H1 (cell line): ENCODE results near the gene ZXDB. TPM values are rescaled to one million over a fixed set of nuclear protein-coding genes. Genes with fewer than 3 reads are reported as not detected.
A peak's percentile ranks its signal among the peaks of the same experiment; 100 is the strongest.
"Not testable (repeated sequence)": the region's sequence is repeated elsewhere in the genome, so short reads cannot be mapped to it uniquely, and the experiment has no call there.

ENCODE experiments used
- CTCF ChIA-PET: fragments of 300-600 bp; sonication (Branson Sonifier 250); formaldehyde crosslinking; loops from one replicate; lab custom pipeline; 2021; ENCODE audit not compliant: partially characterized antibody; lab: Charles Lee
- POLR2A ChIA-PET: fragments of 300-600 bp; sonication (Branson Sonifier 250); formaldehyde crosslinking; loops from one replicate; lab custom pipeline; 2021; ENCODE audit warnings: inconsistent platforms; ENCODE audit not compliant: partially characterized antibody; lab: Charles Lee
- DNase-seq, 2 experiments: peaks; one replicate each; pipeline versions ENCODE4 v3.0.0 to v3.0.0-alpha.2; 2010 to 2022; ENCODE audit warnings: low spot score in 2 of 2, low read depth in 1 of 2, mixed read lengths in 1 of 2
- FAIRE-seq: peaks from 2 replicates; lab custom pipeline; 2011; peaks lifted over from hg19 to GRCh38; lab: Jason Lieb, UNC
- H2AFZ ChIP-seq: 2 replicates; pipeline ENCODE4 v1.8.1; 2012; ENCODE audit warnings: low read length, inconsistent platforms
- H2AK5ac ChIP-seq: 2 replicates; pipeline ENCODE4 v1.6.1; 2013; ENCODE audit warnings: low read depth, low read length
- H2BK120ac ChIP-seq: replicated peaks from 2 replicates; pipeline ENCODE3; 2013; ENCODE audit warnings: low read depth, low read length, inconsistent platforms
- H2BK12ac ChIP-seq: 2 replicates; pipeline ENCODE4 v1.6.1; 2013; ENCODE audit warnings: low read depth, low read length
- H2BK15ac ChIP-seq: 2 replicates; pipeline ENCODE4 v1.6.1; 2013; ENCODE audit warnings: low read length
- H2BK20ac ChIP-seq: 2 replicates; pipeline ENCODE4 v1.6.1; 2013; ENCODE audit warnings: low read length
- H2BK5ac ChIP-seq: 2 replicates; pipeline ENCODE4 v1.6.1; 2013; ENCODE audit warnings: low read depth, low read length
- H3K14ac ChIP-seq: 2 replicates; pipeline ENCODE4 v1.6.1; 2013; ENCODE audit warnings: inconsistent platforms; ENCODE audit not compliant: insufficient read length
- H3K18ac ChIP-seq: 2 replicates; pipeline ENCODE4 v1.6.1; 2013; ENCODE audit warnings: low read length; ENCODE audit errors: extremely low read depth
- H3K23ac ChIP-seq: 2 replicates; pipeline ENCODE4 v1.6.1; 2013; ENCODE audit warnings: inconsistent platforms; ENCODE audit not compliant: insufficient read length
- H3K23me2 ChIP-seq: 2 replicates; pipeline ENCODE4 v1.6.1; 2013; ENCODE audit warnings: low read depth, low read length
- H3K27ac ChIP-seq: 2 replicates; pipeline ENCODE4 v1.6.1; 2011; ENCODE audit warnings: low read depth, low read length, inconsistent platforms
- H3K27me3 ChIP-seq, 4 experiments: replicated peaks in 1 of 4; 1 replicate in 1 of 4; 2 replicates in 3 of 4; pipeline versions ENCODE4 v1.6.1 to v1.8.1; 2011 to 2013; ENCODE audit warnings: low read length in 3 of 4, mild to moderate bottlenecking in 3 of 4, inconsistent platforms in 2 of 4, mixed read lengths in 2 of 4, moderate library complexity in 1 of 4; ENCODE audit not compliant: control insufficient read depth in 3 of 4, insufficient read depth in 3 of 4; ENCODE audit errors: extremely low read depth in 1 of 4
- H3K36me3 ChIP-seq, 4 experiments: 2 replicates each; pipeline versions ENCODE4 v1.6.1 to v1.8.1; 2011 to 2013; ENCODE audit warnings: mild to moderate bottlenecking in 4 of 4, low read length in 3 of 4, moderate library complexity in 2 of 4, control low read depth in 1 of 4, inconsistent platforms in 1 of 4; ENCODE audit not compliant: insufficient read depth in 4 of 4, control insufficient read depth in 2 of 4
- H3K4ac ChIP-seq: replicated peaks from 2 replicates; pipeline ENCODE3; 2013; ENCODE audit warnings: low read length, low read depth, mixed read lengths, inconsistent platforms; ENCODE audit not compliant: insufficient read length
- H3K4me1 ChIP-seq, 4 experiments: replicated peaks in 1 of 4; 1 replicate in 1 of 4; 2 replicates in 3 of 4; pipeline versions ENCODE4 v1.6.1 to v1.8.1; 2011 to 2013; ENCODE audit warnings: low read length in 3 of 4, inconsistent platforms in 2 of 4, mixed read lengths in 1 of 4; ENCODE audit not compliant: insufficient read depth in 4 of 4, control insufficient read depth in 3 of 4
- H3K4me2 ChIP-seq, 2 experiments: 2 replicates each; pipeline versions ENCODE4 v1.6.1 to v1.8.1; 2011 to 2013; ENCODE audit warnings: low read depth in 2 of 2, low read length in 2 of 2, control low read depth in 1 of 2, inconsistent platforms in 1 of 2, mild to moderate bottlenecking in 1 of 2; ENCODE audit not compliant: insufficient read depth in 1 of 2
- H3K4me3 ChIP-seq, 4 experiments: fragments of 200-600, 300-600 bp in 1 of 4; sonication (generic), shearing (Covaris generic), sonication (Bioruptor Twin) in 1 of 4; 2 replicates each; pipeline versions ENCODE4 v1.5.1 to v1.8.1; 2011 to 2016; ENCODE audit warnings: low read length in 4 of 4, low read depth in 3 of 4, control low read depth in 2 of 4, inconsistent platforms in 2 of 4, mild to moderate bottlenecking in 2 of 4, mixed read lengths in 1 of 4, moderate library complexity in 1 of 4; ENCODE audit not compliant: insufficient read depth in 2 of 4; ENCODE audit errors: extremely low read depth in 1 of 4
- H3K56ac ChIP-seq: replicated peaks from 2 replicates; pipeline ENCODE3; 2013; ENCODE audit warnings: low read depth, mild to moderate bottlenecking, mixed read lengths, low read length, inconsistent platforms; ENCODE audit not compliant: insufficient read length
- H3K79me1 ChIP-seq: 2 replicates; pipeline ENCODE4 v1.6.1; 2013; ENCODE audit warnings: low read depth, low read length, control low read depth
- H3K79me2 ChIP-seq, 2 experiments: 2 replicates each; pipeline versions ENCODE4 v1.6.1 to v1.8.1; 2012 to 2013; ENCODE audit warnings: low read length in 2 of 2, mild to moderate bottlenecking in 2 of 2, inconsistent platforms in 1 of 2; ENCODE audit not compliant: insufficient read depth in 2 of 2, control insufficient read depth in 1 of 2
- H3K9ac ChIP-seq, 4 experiments: replicated peaks in 1 of 4; 1 replicate in 1 of 4; 2 replicates in 3 of 4; pipeline versions ENCODE4 v1.6.1 to v1.8.1; 2011 to 2013; ENCODE audit warnings: low read depth in 3 of 4, low read length in 3 of 4, control low read depth in 2 of 4, mild to moderate bottlenecking in 2 of 4, moderate library complexity in 2 of 4, inconsistent platforms in 1 of 4; ENCODE audit errors: extremely low read depth in 1 of 4
- H3K9me3 ChIP-seq, 2 experiments: 2 replicates each; pipeline versions ENCODE4 v1.6.1 to v1.8.1; 2012 to 2013; ENCODE audit warnings: mild to moderate bottlenecking in 2 of 2, moderate library complexity in 2 of 2, control low read depth in 1 of 2, inconsistent platforms in 1 of 2, low read depth in 1 of 2, low read length in 1 of 2, mixed read lengths in 1 of 2; ENCODE audit not compliant: insufficient read depth in 2 of 2
- H4K20me1 ChIP-seq, 2 experiments: replicated peaks in 1 of 2; 2 replicates each; pipeline versions ENCODE3 to v1.8.1; 2011 to 2013; ENCODE audit warnings: inconsistent platforms in 2 of 2, low read length in 2 of 2, mild to moderate bottlenecking in 1 of 2; ENCODE audit not compliant: insufficient read depth in 2 of 2, control insufficient read depth in 1 of 2
- H4K5ac ChIP-seq: 2 replicates; pipeline ENCODE4 v1.6.1; 2013; ENCODE audit warnings: low read length, low read depth, mixed read lengths, inconsistent platforms; ENCODE audit not compliant: insufficient read length
- H4K8ac ChIP-seq: 2 replicates; pipeline ENCODE4 v1.8.0; 2013; ENCODE audit warnings: mild to moderate bottlenecking, moderate library complexity, low read length, inconsistent platforms; ENCODE audit not compliant: insufficient read depth; ENCODE audit errors: extremely low read depth
- H4K91ac ChIP-seq: replicated peaks from 2 replicates; pipeline ENCODE3; 2013; ENCODE audit warnings: low read length, mixed read lengths, inconsistent platforms; ENCODE audit not compliant: insufficient read length
- RAD21 ChIP-seq, 2 experiments: IDR thresholded peaks in 1 of 2; conservative IDR thresholded peaks in 1 of 2; 2 replicates each; pipeline ENCODE4 v1.6.1; 2011; ENCODE audit warnings: low read depth in 2 of 2, low read length in 2 of 2, improper control_type of control experiment in 1 of 2, inconsistent platforms in 1 of 2, mild to moderate bottlenecking in 1 of 2, moderate library complexity in 1 of 2
- WGBS, 2 experiments: shearing (Covaris generic) in 1 of 2; methylation state at CpG; one replicate each; pipeline versions ENCODE4 v1.1.6 to v1.1.7; 2013 to 2015; ENCODE audit warnings: low lambda C conversion rate in 2 of 2, mixed read lengths in 2 of 2, inconsistent platforms in 1 of 2, low coverage in 1 of 2, missing lambda C conversion rate in 1 of 2; ENCODE audit not compliant: insufficient replicate concordance in 2 of 2, insufficient coverage in 1 of 2, insufficient read length in 1 of 2; ENCODE audit errors: extremely low coverage in 1 of 2, missing lambda C conversion rate in 1 of 2; 5-methylcytosine and 5-hydroxymethylcytosine counted together
- polyA plus RNA-seq, 7 experiments: library from polyadenylated mRNA; depleted of rRNA in 3 of 7; stranded (reverse) in 5 of 7; unstranded in 2 of 7; fragments of >200 nt in 5 of 7; fragments of 200-250 nt in 2 of 7; gene quantifications; 1 replicate in 5 of 7; 2 replicates in 1 of 7; 4 replicates in 1 of 7; pipeline versions ENCODE4 v1.2.1 to v1.2.3, GENCODE V29; 2011 to 2013; ENCODE audit warnings: missing spikeins in 2 of 7, mixed read lengths in 2 of 7
- total RNA-seq: library from RNA; stranded (reverse); fragmentation: NEBNext Ultra II Directional; extraction: Animal tissue kit (Norgen Biotek cat#: 25700); gene quantifications from 2 replicates; pipeline ENCODE4 v1.2.1, GENCODE V29; 2021
- TF ChIP-seq, protein P1 (sequence below), 3 experiments: IDR thresholded peaks; 1 replicate in 2 of 3; 2 replicates in 1 of 3; pipeline versions ENCODE4 v1.5.1 to v1.6.1; 2011; ENCODE audit warnings: low read length in 3 of 3, mild to moderate bottlenecking in 3 of 3, inconsistent platforms in 2 of 3, low read depth in 1 of 3, moderate library complexity in 1 of 3; ENCODE audit not compliant: insufficient read depth in 1 of 3; ENCODE audit errors: control extremely low read depth in 1 of 3

Gene ZXDB
- total and polyA plus RNA-seq, 2 of the 8 experiments (the other 6 are each of a cell fraction or from before 2014, with no cell fraction given) = 4.0 to 6.7 TPM

DNA sequence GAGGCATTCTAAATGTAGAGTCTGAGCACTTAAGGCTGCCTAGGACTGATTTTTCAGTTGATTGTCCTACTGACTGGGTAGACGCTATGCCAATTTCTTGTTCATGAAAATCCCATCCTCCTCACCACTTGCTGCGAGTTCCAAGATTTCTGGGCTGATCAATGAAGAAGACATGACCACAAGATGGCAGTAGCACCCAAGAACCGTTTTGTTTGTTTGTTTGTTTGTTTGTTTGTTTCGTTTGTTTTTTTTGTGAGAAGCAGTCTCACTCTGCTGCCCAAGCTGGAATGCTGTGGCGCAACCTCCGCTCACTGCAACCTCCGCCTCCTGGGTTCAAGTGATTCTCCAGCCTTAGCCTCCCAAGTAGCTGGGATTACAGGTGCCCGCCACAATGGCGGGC is 8.9 kb upstream of the ZXDB start:
- H4K8ac ChIP-seq, H3K14ac ChIP-seq, H3K4ac ChIP-seq, H2AK5ac ChIP-seq, H3K4me1 ChIP-seq, H3K56ac ChIP-seq, H4K91ac ChIP-seq, H3K23ac ChIP-seq, H3K79me2 ChIP-seq, H3K36me3 ChIP-seq, H2BK5ac ChIP-seq, H3K4me2 ChIP-seq, H3K9me3 ChIP-seq, H2BK12ac ChIP-seq, H3K9ac ChIP-seq, DNase-seq, H4K20me1 ChIP-seq, H3K23me2 ChIP-seq, H4K5ac ChIP-seq, H2AFZ ChIP-seq, H3K27ac ChIP-seq, H3K18ac ChIP-seq, H2BK120ac ChIP-seq, FAIRE-seq, H3K79me1 ChIP-seq, POLR2A ChIA-PET, H3K27me3 ChIP-seq, H3K4me3 ChIP-seq, H2BK20ac ChIP-seq, H2BK15ac ChIP-seq: not testable (repeated sequence)
- 65% methylated on average over 3 of the region's 9 CpGs; no CpG with 5 or more reads in 1 of the 2 experiments for WGBS, 2 experiments
- CTCF ChIA-PET = interaction anchor here (0.6 to 0.8 kb wide), 2 partner anchors 119 to 237 kb away, joined by 3 to 5 read pairs; no protein-coding TSS in a partner anchor
- TF ChIP-seq, protein P1, sequence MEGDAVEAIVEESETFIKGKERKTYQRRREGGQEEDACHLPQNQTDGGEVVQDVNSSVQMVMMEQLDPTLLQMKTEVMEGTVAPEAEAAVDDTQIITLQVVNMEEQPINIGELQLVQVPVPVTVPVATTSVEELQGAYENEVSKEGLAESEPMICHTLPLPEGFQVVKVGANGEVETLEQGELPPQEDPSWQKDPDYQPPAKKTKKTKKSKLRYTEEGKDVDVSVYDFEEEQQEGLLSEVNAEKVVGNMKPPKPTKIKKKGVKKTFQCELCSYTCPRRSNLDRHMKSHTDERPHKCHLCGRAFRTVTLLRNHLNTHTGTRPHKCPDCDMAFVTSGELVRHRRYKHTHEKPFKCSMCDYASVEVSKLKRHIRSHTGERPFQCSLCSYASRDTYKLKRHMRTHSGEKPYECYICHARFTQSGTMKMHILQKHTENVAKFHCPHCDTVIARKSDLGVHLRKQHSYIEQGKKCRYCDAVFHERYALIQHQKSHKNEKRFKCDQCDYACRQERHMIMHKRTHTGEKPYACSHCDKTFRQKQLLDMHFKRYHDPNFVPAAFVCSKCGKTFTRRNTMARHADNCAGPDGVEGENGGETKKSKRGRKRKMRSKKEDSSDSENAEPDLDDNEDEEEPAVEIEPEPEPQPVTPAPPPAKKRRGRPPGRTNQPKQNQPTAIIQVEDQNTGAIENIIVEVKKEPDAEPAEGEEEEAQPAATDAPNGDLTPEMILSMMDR (IDR thresholded peaks at IDR 0.05; ENCODE audit: control extremely low read depth in 1 of 3, insufficient read depth in 1 of 3, low read depth in 1 of 3, low read length in 3 of 3) = peak in 2 of 3 experiments; percentile 20 to 37; a peak in 2 of 4 replicates
- TF ChIP-seq RAD21 (IDR thresholded peaks at IDR 0.05 in 1 of 2, conservative IDR thresholded peaks at IDR 0.05 in 1 of 2; ENCODE audit: low read depth in 2 of 2, low read length in 2 of 2) = peak; percentile 58 to 65
